Fibroblast of villous mesenchyme (primary cell): Measurements from ENCODE around the gene PRKN. TPM values are rescaled to one million over a fixed set of nuclear protein-coding genes. Genes with fewer than 3 reads are reported as not detected.
"Not testable (repeated sequence)": the region's sequence is repeated elsewhere in the genome, so short reads cannot be mapped to it uniquely, and the experiment has no call there.

Experiments
- DNase-seq: peaks from one replicate; pipeline ENCODE4 v3.0.0-alpha.2; 2010; ENCODE audit warnings: low read depth
- H3K4me3 ChIP-seq: 2 replicates; pipeline ENCODE4 v1.5.1; 2011; ENCODE audit warnings: low read depth, mild to moderate bottlenecking, low read length
- total RNA-seq: library from RNA; depleted of rRNA; stranded (reverse); fragments of >200 nt; gene quantifications from 2 replicates; pipeline ENCODE4 v1.2.3, GENCODE V29; 2012
- TF ChIP-seq, protein P1 (sequence below): IDR thresholded peaks from 2 replicates; pipeline ENCODE4 v1.5.1; 2012; ENCODE audit warnings: low read depth, mild to moderate bottlenecking, low read length; ENCODE audit not compliant: insufficient read depth

Gene PRKN
- total RNA-seq, 1 donor, result 2.2 TPM

DNA sequence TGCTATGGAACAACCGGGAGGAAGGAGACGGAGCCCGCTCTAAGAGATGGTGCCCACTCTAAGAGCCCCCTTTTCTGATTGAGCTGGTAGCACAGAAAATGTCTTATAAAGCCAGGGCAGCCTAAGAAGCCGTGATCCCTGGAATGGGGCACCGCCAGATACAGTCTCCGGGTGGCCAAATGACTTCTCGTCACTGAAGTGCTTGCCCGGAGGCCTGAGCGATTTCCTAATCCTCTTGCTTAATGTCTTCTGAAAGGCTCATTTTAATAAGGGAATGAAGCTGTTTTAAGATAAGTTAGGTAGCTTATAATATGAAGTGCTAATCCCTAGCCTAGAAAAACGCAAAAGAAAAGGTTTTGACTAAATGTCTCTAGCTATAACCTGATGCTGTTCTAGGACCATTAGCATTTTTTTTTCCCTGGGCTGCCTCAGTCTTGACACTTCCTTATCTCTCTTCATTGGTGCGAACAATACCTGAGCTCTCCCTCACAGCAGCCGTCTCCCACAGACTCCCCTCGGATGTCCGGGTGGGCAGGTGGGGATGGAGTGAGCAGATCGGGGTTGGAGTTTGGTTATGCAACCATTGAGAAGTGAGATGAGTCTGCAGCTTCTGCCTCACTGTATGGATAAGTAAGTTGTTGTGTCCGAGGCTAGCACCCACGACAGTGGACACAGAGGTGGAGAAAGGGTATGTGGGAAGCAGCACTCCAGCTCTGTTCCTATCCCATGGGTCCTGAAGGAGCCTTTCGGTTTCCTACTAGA lies 894.3 kb downstream of the PRKN start:
- TF ChIP-seq, protein P1, sequence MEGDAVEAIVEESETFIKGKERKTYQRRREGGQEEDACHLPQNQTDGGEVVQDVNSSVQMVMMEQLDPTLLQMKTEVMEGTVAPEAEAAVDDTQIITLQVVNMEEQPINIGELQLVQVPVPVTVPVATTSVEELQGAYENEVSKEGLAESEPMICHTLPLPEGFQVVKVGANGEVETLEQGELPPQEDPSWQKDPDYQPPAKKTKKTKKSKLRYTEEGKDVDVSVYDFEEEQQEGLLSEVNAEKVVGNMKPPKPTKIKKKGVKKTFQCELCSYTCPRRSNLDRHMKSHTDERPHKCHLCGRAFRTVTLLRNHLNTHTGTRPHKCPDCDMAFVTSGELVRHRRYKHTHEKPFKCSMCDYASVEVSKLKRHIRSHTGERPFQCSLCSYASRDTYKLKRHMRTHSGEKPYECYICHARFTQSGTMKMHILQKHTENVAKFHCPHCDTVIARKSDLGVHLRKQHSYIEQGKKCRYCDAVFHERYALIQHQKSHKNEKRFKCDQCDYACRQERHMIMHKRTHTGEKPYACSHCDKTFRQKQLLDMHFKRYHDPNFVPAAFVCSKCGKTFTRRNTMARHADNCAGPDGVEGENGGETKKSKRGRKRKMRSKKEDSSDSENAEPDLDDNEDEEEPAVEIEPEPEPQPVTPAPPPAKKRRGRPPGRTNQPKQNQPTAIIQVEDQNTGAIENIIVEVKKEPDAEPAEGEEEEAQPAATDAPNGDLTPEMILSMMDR, result no peak
- DNase-seq, result no peak
- no peak overlapping the region for H3K4me3 ChIP-seq

- no peak for DNase-seq
- H3K4me3 ChIP-seq, result no peak overlapping the region
- TF ChIP-seq, protein P1, result no peak
Observed at GRCh38 chr6:161832622-161833021, 894.9 kb downstream of the PRKN start.

- TF ChIP-seq, protein P1, result no peak
- DNase-seq, result no peak
- H3K4me3 ChIP-seq, result no peak overlapping the region
Observed at GRCh38 chr6:161830866-161831616, 896.5 kb downstream of the PRKN start.

- H3K4me3 ChIP-seq, result no peak overlapping the region
- no peak for DNase-seq
- TF ChIP-seq, protein P1, result no peak
Observed at GRCh38 chr6:161829291-161829729, 898.3 kb downstream of the PRKN start.

GRCh38 chr6:161828355-161828754 lies 899.2 kb downstream of the PRKN start:
- H3K4me3 ChIP-seq, result no peak overlapping the region
- no peak for DNase-seq
- TF ChIP-seq, protein P1, result no peak

GRCh38 chr6:161826512-161826911 lies 901.1 kb downstream of the PRKN start:
- no peak for DNase-seq
- H3K4me3 ChIP-seq, result no peak overlapping the region
- TF ChIP-seq, protein P1, result no peak

DNA sequence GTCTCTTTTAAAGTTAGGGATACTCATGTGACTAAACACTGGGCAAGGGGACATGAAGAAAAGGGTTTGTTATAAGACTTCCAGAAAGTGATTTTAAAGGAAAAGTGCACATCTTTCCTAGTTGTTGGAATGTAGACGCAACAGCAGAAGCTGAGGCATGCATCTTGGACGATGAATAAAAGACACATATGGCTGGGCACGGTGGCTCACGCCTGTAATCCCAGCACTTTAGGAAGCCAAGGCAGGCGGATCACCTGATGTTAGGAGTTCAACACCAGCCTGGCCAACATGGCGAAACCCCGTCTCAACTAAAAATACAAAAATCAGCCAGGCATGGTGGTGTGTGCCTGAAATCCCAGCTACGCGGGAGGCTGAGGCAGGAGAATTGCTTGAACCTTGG lies 905.4 kb downstream of the PRKN start:
- not testable (repeated sequence) for DNase-seq, H3K4me3 ChIP-seq
